ENCODE measurements around the gene STOML2. TPM values are rescaled to one million over a fixed set of nuclear protein-coding genes. Genes with fewer than 3 reads are reported as not detected.

Gene STOML2
- total and polyA plus RNA-seq, 2 donors (not counting 3 experiments of a cell fraction or from before 2014, with no cell fraction given): 144 to 187 TPM

- H3K4me2 ChIP-seq (ENCODE audit: insufficient read depth, low read length): no peak overlapping the region
- H3K9ac ChIP-seq (replicated peaks; ENCODE audit: extremely low read depth, insufficient read depth, low read length): no peak overlapping the region
- ChIA-PET POLR2A (no interaction called here), CTCF (interaction anchor here (1.9 kb wide), 1 partner anchor 157 kb away, joined by 4 read pairs; no protein-coding TSS in a partner anchor)
- no peaks in the 10 kb centered on the region for H3K4me1 ChIP-seq (ENCODE audit: control insufficient read depth, extremely low read depth, insufficient read depth, low read length)
- H2AFZ ChIP-seq (ENCODE audit: low read depth, low read length): no peak overlapping the region
- intact Hi-C loops (cut with micrococcal nuclease) (no loop called here), dilution Hi-C loops (cut with MboI; ENCODE audit: extremely low pct_ligation_motif_present, low sequenced_read_pairs) (no loop called here)
- BruUV-seq (replicated peaks): TSS peak; percentile 57
- H3K36me3 ChIP-seq (ENCODE audit: control insufficient read depth in 2 of 2, extremely low read depth in 1 of 2, insufficient read depth in 2 of 2, low read length in 2 of 2): peaks cover 45 to 54% of the 10 kb centered on the region in 2 experiments
- DNase-seq (ENCODE audit: low read depth, low spot score) (no peak), FAIRE-seq (no peak)
- H3K4me3 ChIP-seq (replicated peaks in 1 of 3; ENCODE audit: insufficient read depth in 1 of 3, low read depth in 1 of 3, low read length in 3 of 3): no peak overlapping the region
- H3K9me1 ChIP-seq (replicated peaks; ENCODE audit: control insufficient read depth, extremely low read depth, insufficient read depth, low read length): no peaks in the 10 kb centered on the region
- TF ChIP-seq MYC (IDR thresholded peaks at IDR 0.05; ENCODE audit: low read depth, low read length) (no peak), FOS (IDR thresholded peaks at IDR 0.05; ENCODE audit: borderline replicate concordance, insufficient read depth, low read length) (no peak), GATA2 (IDR thresholded peaks at IDR 0.05; ENCODE audit: insufficient read depth, insufficient read length, low read depth, low read length) (no peak), MAX (IDR thresholded peaks at IDR 0.05; ENCODE audit: insufficient read depth, insufficient read length) (no peak), POLR2A (IDR thresholded peaks at IDR 0.05; ENCODE audit: low read depth, low read length) (no peak), JUN (IDR thresholded peaks at IDR 0.05; ENCODE audit: borderline replicate concordance, insufficient read depth, insufficient read length, low read depth) (no peak), POLR2AphosphoS5 (IDR thresholded peaks at IDR 0.05; ENCODE audit: insufficient read depth, low read depth, low read length) (no peak), EZH2 (IDR thresholded peaks at IDR 0.05; ENCODE audit: borderline replicate concordance, low read depth, low read length, severe bottlenecking) (no peak)
- TF ChIP-seq, protein P1, sequence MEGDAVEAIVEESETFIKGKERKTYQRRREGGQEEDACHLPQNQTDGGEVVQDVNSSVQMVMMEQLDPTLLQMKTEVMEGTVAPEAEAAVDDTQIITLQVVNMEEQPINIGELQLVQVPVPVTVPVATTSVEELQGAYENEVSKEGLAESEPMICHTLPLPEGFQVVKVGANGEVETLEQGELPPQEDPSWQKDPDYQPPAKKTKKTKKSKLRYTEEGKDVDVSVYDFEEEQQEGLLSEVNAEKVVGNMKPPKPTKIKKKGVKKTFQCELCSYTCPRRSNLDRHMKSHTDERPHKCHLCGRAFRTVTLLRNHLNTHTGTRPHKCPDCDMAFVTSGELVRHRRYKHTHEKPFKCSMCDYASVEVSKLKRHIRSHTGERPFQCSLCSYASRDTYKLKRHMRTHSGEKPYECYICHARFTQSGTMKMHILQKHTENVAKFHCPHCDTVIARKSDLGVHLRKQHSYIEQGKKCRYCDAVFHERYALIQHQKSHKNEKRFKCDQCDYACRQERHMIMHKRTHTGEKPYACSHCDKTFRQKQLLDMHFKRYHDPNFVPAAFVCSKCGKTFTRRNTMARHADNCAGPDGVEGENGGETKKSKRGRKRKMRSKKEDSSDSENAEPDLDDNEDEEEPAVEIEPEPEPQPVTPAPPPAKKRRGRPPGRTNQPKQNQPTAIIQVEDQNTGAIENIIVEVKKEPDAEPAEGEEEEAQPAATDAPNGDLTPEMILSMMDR (IDR thresholded peaks at IDR 0.05; ENCODE audit: extremely low read depth in 1 of 2, insufficient read depth in 1 of 2, low read depth in 1 of 2, low read length in 2 of 2): no peak
- no peak overlapping the region for H3K27ac ChIP-seq (ENCODE audit: insufficient read depth, low read depth, low read length)
- no peaks in the 10 kb centered on the region for H3K9me3 ChIP-seq (replicated peaks; ENCODE audit: control insufficient read depth, insufficient read depth, low read length)
- peaks cover 2% of the 10 kb centered on the region for H3K79me2 ChIP-seq (ENCODE audit: control insufficient read depth, insufficient read depth, low read length)
- H3K27me3 ChIP-seq (ENCODE audit: control insufficient read depth in 2 of 2, insufficient read depth in 2 of 2, low read length in 2 of 2): no peaks in the 10 kb centered on the region
- H4K20me1 ChIP-seq (replicated peaks; ENCODE audit: control insufficient read depth, extremely low read depth, insufficient read depth, low read length): no peaks in the 10 kb centered on the region
Measured at GRCh38 chr9:35056571-35057270, 46.2 kb downstream of the STOML2 start.

Measured in endothelial cell of umbilical vein (primary cell).